IMR-90 (cell line): ENCODE data around the gene SETD2. TPM values are rescaled to one million over a fixed set of nuclear protein-coding genes. Genes with fewer than 3 reads are reported as not detected.

Source experiments
- ATAC-seq: fragments of 200-7000 bp; cut with Tn5 transposase; 2 replicates; pipeline ENCODE4 v1.9.1; 2020; ENCODE audit warnings: low read depth, mild to moderate bottlenecking, moderate library complexity
- BruUV-seq: library from RNA; stranded (reverse); fragments of 400-500 nt; replicated peaks from 2 replicates; lab custom pipeline; 2021; lab: Mats Ljungman, UMichigan
- CTCF ChIA-PET: fragments of 300-600 bp; formaldehyde crosslinking; extraction: SDS; loops from one replicate; lab custom pipeline; 2021; ENCODE audit warnings: antibody characterized with exemption; lab: Yijun Ruan, JAX
- POLR2A ChIA-PET: fragments of 300-600 bp; sonication (Branson Sonifier 250); formaldehyde crosslinking; loops from one replicate; lab custom pipeline; 2022; ENCODE audit warnings: antibody characterized with exemption; ENCODE audit not compliant: unreplicated experiment; lab: Charles Lee
- DNase-seq: peaks from one replicate; pipeline ENCODE4 v3.0.0; 2013
- H2AFZ ChIP-seq: replicated peaks from 2 replicates; pipeline ENCODE3; 2013; ENCODE audit warnings: low read length, mild to moderate bottlenecking; ENCODE audit not compliant: poor library complexity
- H2AK5ac ChIP-seq: 2 replicates; pipeline ENCODE4 v1.6.1; 2013; ENCODE audit warnings: low read depth, low read length, inconsistent platforms
- H2AK9ac ChIP-seq: replicated peaks from 2 replicates; pipeline ENCODE3; 2013; ENCODE audit warnings: mild to moderate bottlenecking, low read depth, low read length, moderate library complexity; ENCODE audit not compliant: poor library complexity
- H2BK120ac ChIP-seq: 2 replicates; pipeline ENCODE4 v1.6.1; 2013; ENCODE audit warnings: low read depth, low read length, inconsistent platforms
- H2BK15ac ChIP-seq: 3 replicates; pipeline ENCODE4 v1.6.1; 2013; ENCODE audit warnings: low read depth, low read length, inconsistent platforms
- H2BK20ac ChIP-seq: 2 replicates; pipeline ENCODE4 v1.6.1; 2013; ENCODE audit warnings: low read depth, mild to moderate bottlenecking, inconsistent platforms, low read length, moderate library complexity
- H2BK5ac ChIP-seq: 2 replicates; pipeline ENCODE4 v1.6.1; 2013; ENCODE audit warnings: mild to moderate bottlenecking, low read depth, low read length, inconsistent platforms; ENCODE audit not compliant: poor library complexity, severe bottlenecking
- H3K14ac ChIP-seq: replicated peaks from 2 replicates; pipeline ENCODE4 v1.6.1; 2013; ENCODE audit warnings: low read depth, low read length, inconsistent platforms
- H3K18ac ChIP-seq: 2 replicates; pipeline ENCODE4 v1.6.1; 2013; ENCODE audit warnings: low read depth, low read length, control low read depth
- H3K23ac ChIP-seq: 2 replicates; pipeline ENCODE4 v1.6.1; 2013; ENCODE audit warnings: low read depth, low read length, inconsistent platforms
- H3K27ac ChIP-seq: 2 replicates; pipeline ENCODE4 v1.5.1; 2013; ENCODE audit warnings: mild to moderate bottlenecking, control low read depth, low read length; ENCODE audit not compliant: insufficient read depth
- H3K27me3 ChIP-seq: 2 replicates; pipeline ENCODE4 v1.6.1; 2013; ENCODE audit warnings: low read length; ENCODE audit not compliant: control insufficient read depth, insufficient read depth
- H3K36me3 ChIP-seq: 2 replicates; pipeline ENCODE4 v1.6.1; 2013; ENCODE audit warnings: low read length, mixed read lengths; ENCODE audit not compliant: control insufficient read depth, insufficient read depth
- H3K4ac ChIP-seq: 2 replicates; pipeline ENCODE4 v1.6.1; 2013; ENCODE audit warnings: low read depth, low read length, inconsistent platforms
- H3K4me1 ChIP-seq: 2 replicates; pipeline ENCODE4 v1.6.1; 2013; ENCODE audit warnings: low read length, mixed read lengths; ENCODE audit not compliant: control insufficient read depth, insufficient read depth
- H3K4me2 ChIP-seq: 2 replicates; pipeline ENCODE4 v1.6.1; 2013; ENCODE audit warnings: low read depth, mild to moderate bottlenecking, control low read depth, low read length, moderate library complexity
- H3K4me3 ChIP-seq: 2 replicates; pipeline ENCODE4 v1.5.1; 2013; ENCODE audit warnings: low read depth, mild to moderate bottlenecking, control low read depth, low read length, moderate library complexity; ENCODE audit not compliant: insufficient read depth
- H3K56ac ChIP-seq: 2 replicates; pipeline ENCODE4 v1.6.1; 2013; ENCODE audit warnings: low read length, inconsistent platforms; ENCODE audit not compliant: insufficient read depth; ENCODE audit errors: extremely low read depth
- H3K79me1 ChIP-seq, 2 experiments: 2 replicates each; pipeline ENCODE4 v1.6.1; 2013; ENCODE audit warnings: low read length in 2 of 2, inconsistent platforms in 1 of 2, low read depth in 1 of 2
- H3K9ac ChIP-seq: 2 replicates; pipeline ENCODE4 v1.6.1; 2013; ENCODE audit warnings: low read depth, low read length, control low read depth
- H3K9me1 ChIP-seq: 2 replicates; pipeline ENCODE4 v1.6.1; 2013; ENCODE audit warnings: low read length, inconsistent platforms; ENCODE audit not compliant: insufficient read depth
- H3K9me3 ChIP-seq: 2 replicates; pipeline ENCODE4 v1.6.1; 2013; ENCODE audit warnings: low read length; ENCODE audit not compliant: control insufficient read depth, insufficient read depth
- H4K20me1 ChIP-seq: 2 replicates; pipeline ENCODE4 v1.6.1; 2013; ENCODE audit warnings: low read length, inconsistent platforms; ENCODE audit not compliant: insufficient read depth
- H4K5ac ChIP-seq: 2 replicates; pipeline ENCODE4 v1.6.1; 2013; ENCODE audit warnings: mild to moderate bottlenecking, low read depth, low read length, control low read depth
- H4K8ac ChIP-seq, 2 experiments: 2 replicates each; pipeline ENCODE4 v1.6.1; 2013; ENCODE audit warnings: low read depth in 2 of 2, low read length in 2 of 2, control low read depth in 1 of 2, inconsistent platforms in 1 of 2
- H4K91ac ChIP-seq: 2 replicates; pipeline ENCODE4 v1.6.1; 2013; ENCODE audit warnings: low read depth, low read length, inconsistent platforms; ENCODE audit not compliant: insufficient read depth
- CTCF ChIP-seq: conservative IDR thresholded peaks from 2 replicates; pipeline ENCODE4 v1.5.1; 2012; ENCODE audit warnings: mild to moderate bottlenecking, low read depth, low read length, improper control_type of control experiment
- ELK1 ChIP-seq: fragments of 150-350 bp; IDR thresholded peaks from 2 replicates; pipeline ENCODE4 v1.6.1; 2016; ENCODE audit warnings: low read depth, mild to moderate bottlenecking, low read length, moderate library complexity, borderline replicate concordance
- MAFK ChIP-seq: IDR thresholded peaks from 2 replicates; pipeline ENCODE4 v1.6.1; 2012; ENCODE audit warnings: low read depth, low read length, improper control_type of control experiment
- MXI1 ChIP-seq: IDR thresholded peaks from 2 replicates; pipeline ENCODE4 v1.6.1; 2012; ENCODE audit warnings: low read depth, mild to moderate bottlenecking, low read length, moderate library complexity, borderline replicate concordance
- NFE2L2 ChIP-seq: fragments of 150-350 bp; IDR thresholded peaks from 2 replicates; pipeline ENCODE4 v1.6.1; 2016; ENCODE audit warnings: low read depth, mild to moderate bottlenecking, low read length
- RAD21 ChIP-seq: IDR thresholded peaks from 2 replicates; pipeline ENCODE4 v1.6.1; 2012; ENCODE audit warnings: low read length, improper control_type of control experiment
- RCOR1 ChIP-seq: IDR thresholded peaks from 2 replicates; pipeline ENCODE4 v1.6.1; 2012; ENCODE audit warnings: mild to moderate bottlenecking, low read length, improper control_type of control experiment; ENCODE audit not compliant: insufficient replicate concordance
- WGBS, 2 experiments: methylation state at CpG; one replicate each; pipeline versions ENCODE4 v1.1.5 to v1.1.7; 2013; ENCODE audit warnings: missing lambda C conversion rate in 2 of 2; ENCODE audit not compliant: insufficient read length in 1 of 2; ENCODE audit errors: extremely low coverage in 2 of 2; 5-methylcytosine and 5-hydroxymethylcytosine counted together
- dilution Hi-C: fragments of 300-500 bp; cut with HindIII; formaldehyde crosslinking; loops from one replicate; pipeline ENCODE4 v1.14.3; 2018; ENCODE audit warnings: low sequenced_read_pairs; ENCODE audit not compliant: unreplicated experiment
- in situ Hi-C: fragments of 300-500 bp; cut with MboI; formaldehyde crosslinking; loops from 3 replicates; pipeline ENCODE4 v1.14.3; 2019; ENCODE audit warnings: low sequenced_read_pairs, inconsistent platforms, mixed read lengths
- intact Hi-C: fragments of 100-400 bp; cut with micrococcal nuclease; formaldehyde crosslinking; loops from 2 replicates; pipeline ENCODE4 v1.10.0; 2022
- polyA plus RNA-seq, 3 experiments: library from polyadenylated mRNA; depleted of rRNA; stranded (reverse); fragments of >200 nt; gene quantifications; 2 replicates each; pipeline ENCODE4 v1.2.3, GENCODE V29; 2012; ENCODE audit warnings: low replicate concordance in 1 of 3
- total RNA-seq: library from RNA; depleted of rRNA; stranded (reverse); fragments of >200 nt; gene quantifications from 2 replicates; pipeline ENCODE4 v1.2.3, GENCODE V29; 2012

The SETD2 gene
- total and polyA plus RNA-seq, 2 of the 4 experiments (the other 2 are of a cell fraction): 18.3 to 20.1 TPM

GRCh38 chr3:47056705-47057104 is 107.2 kb downstream of the SETD2 start:
- Histone ChIP-seq H4K5ac (no peak overlapping the region), H3K4me1 (no peaks in the 10 kb centered on the region), H3K9me1 (peaks cover 3% of the 10 kb centered on the region; the same call in 1 of the 2 replicates), H3K4ac (no peak overlapping the region), H2BK120ac (no peak overlapping the region), H3K27me3 (no peaks in the 10 kb centered on the region), H3K4me3 (no peak overlapping the region), H3K9me3 (no peaks in the 10 kb centered on the region), H4K91ac (no peak overlapping the region), H3K56ac (no peak overlapping the region), H3K36me3 (peaks cover 17% of the 10 kb centered on the region), H2BK15ac (no peak overlapping the region), H2AFZ (no peak overlapping the region), H3K4me2 (no peak overlapping the region), H3K18ac (no peak overlapping the region), H4K20me1 (peaks cover 9% of the 10 kb centered on the region), H4K8ac (no peak overlapping the region), H2BK5ac (no peak overlapping the region), H2BK20ac (no peak overlapping the region), H3K14ac (no peak overlapping the region), H3K27ac (no peak overlapping the region), H2AK9ac (no peak overlapping the region), H3K9ac (no peak overlapping the region), H2AK5ac (no peak overlapping the region), H3K23ac (no peak overlapping the region), H3K79me1 (peaks cover 19 to 60% of the 10 kb centered on the region in 2 experiments)
- BruUV-seq: no TSS peak
- ATAC-seq: no peak
- DNase-seq: no peak
- POLR2A ChIA-PET: no interaction called here
- no CpG with 5 or more reads among the region's 3 CpGs for WGBS, 2 experiments
- dilution Hi-C loops (no loop called here), intact Hi-C loops (no loop called here), in situ Hi-C loops (no loop called here)
- no peak for TF ChIP-seq RAD21
- TF ChIP-seq MAFK: no peak
- TF ChIP-seq ELK1: no peak
- no peak for TF ChIP-seq MXI1
- TF ChIP-seq NFE2L2: no peak
- no peak for TF ChIP-seq CTCF
- no peak for TF ChIP-seq RCOR1
- CTCF ChIA-PET: no interaction called here
